CD4-positive, alpha-beta T cell treated with Interferon gamma for 1 hour (primary cell): Measurements from ENCODE around the gene CLASP1.

Experiments used
- DNase-seq: peaks from one replicate; pipeline ENCODE4 v3.0.0-alpha.2; 2020

The CLASP1 gene

DNA sequence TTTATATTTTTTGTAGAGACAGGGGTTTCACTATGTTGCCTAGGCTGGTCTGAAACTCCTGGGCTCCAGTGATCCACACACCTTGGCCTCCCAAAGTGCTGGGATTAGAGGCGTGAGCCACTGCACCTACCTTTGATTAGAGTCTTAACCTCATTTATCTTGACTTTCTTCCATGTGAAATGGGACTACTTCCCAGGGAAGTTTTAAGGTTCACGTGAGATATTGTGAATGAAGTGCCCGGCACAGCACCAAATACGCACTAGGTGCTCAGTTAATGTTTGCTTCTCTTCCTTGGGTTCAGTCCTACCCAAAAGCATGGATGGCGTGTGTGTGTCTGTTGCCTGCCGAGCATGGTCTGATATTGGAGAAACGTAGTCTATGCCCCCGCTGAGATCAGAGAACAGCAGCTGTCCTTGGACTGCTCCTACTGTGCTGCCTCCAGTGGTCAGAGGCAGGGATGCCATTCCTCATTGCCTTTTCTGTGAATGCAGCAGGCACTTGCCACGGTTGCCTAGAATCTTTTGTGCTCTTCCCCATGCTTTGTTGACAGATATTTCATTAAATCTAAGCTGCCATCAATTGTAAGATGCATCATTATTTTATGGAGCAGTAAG lies 351.9 kb downstream of the CLASP1 start:
- no peak for DNase-seq

DNA sequence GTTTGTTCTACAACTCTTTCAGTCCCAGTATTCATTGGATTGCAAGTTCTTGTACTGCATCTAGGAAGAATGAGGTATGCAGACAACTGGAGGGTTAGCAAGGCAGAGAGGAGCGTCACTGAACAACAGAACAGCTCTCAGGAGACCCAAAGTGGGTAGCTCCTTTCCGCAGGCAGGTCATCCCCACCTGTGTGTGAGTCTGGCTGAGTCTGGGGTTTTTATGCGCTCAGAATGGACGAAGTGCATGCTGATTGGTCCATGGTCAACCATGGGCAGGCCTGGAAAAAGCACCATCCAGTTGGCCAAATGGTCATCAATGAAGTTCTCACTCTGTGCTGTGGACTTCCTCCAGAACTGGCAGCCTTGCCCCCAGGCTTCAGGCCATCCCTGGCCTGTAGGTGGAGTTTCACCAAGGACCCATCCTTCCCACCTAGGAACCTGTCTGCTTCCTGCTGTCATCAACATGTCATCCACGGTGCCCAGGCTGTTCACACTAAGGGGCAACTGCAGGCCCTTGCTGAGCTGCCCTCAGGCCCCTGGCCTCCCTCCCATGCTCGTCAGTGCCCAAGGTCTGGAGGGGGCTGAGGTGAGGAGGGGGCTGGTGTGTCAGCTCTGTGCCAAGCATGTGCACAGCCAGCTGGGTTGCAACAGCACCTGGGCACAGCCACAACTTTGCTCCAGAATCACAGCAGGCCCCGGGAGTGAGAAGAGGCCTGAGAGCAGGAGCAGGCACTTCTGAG lies 353.2 kb downstream of the CLASP1 start:
- DNase-seq: no peak

DNA sequence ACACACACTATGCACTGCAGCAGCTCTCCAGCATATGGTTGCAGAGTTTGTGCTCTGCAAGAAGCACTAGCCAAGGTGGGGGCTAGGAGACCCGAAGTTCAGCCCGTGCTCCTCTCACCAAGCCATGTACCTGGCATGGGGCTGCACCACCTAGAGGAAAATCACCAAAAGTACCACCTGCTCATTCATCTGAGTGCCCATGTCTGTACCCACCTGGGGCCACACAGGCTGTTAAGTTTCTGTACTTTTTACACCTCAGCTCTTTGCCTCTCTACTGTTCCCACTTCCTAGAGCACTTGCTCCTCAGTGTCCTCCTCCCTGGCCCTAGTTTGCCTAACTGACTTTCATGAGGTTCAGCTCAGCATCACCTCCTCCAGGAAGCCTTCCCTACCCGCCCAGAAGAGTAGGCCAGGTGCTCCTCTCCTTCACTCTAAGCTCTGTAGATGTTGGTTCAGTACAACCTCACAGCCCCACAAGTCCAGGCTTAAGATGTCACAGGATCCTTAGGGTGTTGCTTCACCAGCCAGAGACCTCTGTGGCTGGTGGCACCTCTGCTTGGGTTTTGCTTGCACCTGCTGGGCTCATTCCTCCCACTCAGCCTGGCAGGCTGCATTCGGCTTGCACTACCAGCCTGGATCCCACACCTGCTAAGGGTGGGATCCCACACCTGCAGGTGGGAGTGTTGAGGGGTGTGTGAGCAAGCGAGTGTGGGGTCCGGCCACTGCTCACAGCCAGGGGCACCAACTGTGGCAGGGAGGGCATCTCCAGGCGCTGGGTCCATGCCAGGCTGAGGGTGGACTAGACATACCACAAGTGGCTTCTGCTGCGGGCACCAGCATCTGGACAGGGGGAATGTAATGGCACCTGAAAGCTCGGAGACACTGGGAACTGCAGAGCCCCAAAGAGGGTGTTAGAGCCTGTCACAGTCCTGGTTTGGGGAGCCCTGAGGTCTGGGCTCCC lies 354.1 kb downstream of the CLASP1 start:
- DNase-seq: no peak

DNA sequence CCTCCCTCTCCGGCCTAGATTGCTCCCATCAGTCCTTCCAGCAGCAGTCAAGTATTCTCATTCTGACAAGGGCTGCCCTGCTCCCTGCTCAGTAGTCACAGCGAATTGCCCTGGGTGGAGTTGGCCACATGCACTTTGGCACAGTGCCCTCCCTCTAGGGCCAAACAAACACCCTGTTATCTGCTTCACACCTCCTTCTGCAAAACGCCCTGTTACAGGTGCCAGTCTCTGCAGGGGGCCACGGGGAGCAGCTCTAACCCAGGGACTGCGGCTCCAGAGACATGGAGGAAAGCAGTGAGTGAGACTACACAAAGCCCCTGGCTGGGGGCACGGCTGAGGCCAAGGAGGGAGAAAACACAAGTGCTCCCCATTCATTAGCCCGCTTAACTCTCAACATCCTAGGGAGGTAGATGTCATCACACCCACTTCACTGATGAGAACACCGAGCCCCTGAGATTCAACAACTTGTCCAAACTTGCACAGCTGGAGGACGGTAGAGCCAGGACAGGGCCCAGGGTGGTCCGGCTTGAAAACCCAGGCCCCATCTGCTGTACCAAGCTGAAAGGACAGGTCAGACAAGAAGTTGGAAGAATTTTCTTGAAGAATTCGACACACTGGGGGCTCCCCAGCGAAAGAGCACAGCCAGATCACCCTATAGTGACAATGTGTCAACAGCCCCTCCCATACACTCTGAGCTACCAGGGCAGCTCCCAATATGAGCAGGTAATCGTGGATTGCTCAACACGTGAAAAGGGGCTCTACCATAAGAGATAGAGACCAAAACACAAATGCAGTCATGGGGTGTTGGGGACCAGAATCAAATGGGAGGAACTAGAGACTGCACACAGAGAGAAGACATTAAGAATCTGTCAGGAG lies 355.6 kb downstream of the CLASP1 start:
- no peak for DNase-seq

- no peak for DNase-seq
These were observed 358.0 kb downstream of the CLASP1 start for GRCh38 chr2:121291251-121291580.

DNA sequence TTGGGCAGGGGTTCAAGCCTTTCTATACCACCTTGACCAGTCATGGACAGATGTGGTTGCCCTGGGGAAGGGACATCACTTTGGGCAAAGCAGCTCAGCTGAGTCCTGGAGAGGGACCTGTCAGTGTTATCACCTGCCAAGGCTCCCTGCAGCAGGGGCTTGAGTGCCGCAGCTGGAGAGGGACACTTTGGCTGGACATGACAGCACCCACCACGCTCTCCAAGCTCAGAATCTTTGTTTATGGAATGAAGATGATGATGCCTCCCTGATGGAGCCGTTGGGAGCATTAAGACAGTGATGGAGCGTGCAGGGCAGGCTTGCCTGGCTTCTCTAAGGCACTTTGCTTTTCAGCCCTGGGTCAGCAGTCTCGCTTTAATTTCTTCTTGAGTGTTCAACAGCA lies 360.0 kb downstream of the CLASP1 start:
- DNase-seq: no peak

GRCh38 chr2:121288454-121289231 lies 360.6 kb downstream of the CLASP1 start:
- DNase-seq: no peak

- DNase-seq: no peak
These were observed 361.3 kb downstream of the CLASP1 start for GRCh38 chr2:121287956-121288355.
